ENCODE measurements around the gene MPIG6B.

The MPIG6B gene

DNA sequence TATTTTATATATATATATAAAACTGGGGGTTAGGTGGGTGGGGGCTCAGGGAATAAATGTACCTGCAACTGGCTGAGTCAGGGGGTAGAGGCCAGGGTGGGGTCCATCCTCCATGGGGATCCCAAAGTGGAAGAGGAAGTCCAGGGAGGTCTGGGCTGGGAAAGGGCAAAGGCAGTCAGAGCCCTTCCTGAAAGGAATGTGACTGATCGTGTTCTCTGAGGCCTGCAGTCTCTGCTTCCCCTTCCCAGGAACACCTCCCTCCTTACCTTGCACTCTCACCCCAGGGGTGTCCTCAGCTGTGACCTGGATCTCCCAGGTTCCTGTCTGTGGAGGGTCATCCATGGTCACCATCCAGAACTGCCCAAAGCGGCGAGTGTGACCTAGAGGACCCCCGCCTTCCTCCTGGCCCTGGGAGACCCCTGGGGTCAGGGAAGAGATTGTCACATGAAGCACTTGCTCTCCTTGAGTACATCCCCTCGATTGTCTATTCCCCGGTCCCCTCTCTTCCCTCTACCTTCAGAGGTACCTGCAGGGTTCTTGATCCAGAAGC, 44.0 kb downstream of the MPIG6B start:
- no peak for DNase-seq (ENCODE audit: low read depth, low spot score)

DNA sequence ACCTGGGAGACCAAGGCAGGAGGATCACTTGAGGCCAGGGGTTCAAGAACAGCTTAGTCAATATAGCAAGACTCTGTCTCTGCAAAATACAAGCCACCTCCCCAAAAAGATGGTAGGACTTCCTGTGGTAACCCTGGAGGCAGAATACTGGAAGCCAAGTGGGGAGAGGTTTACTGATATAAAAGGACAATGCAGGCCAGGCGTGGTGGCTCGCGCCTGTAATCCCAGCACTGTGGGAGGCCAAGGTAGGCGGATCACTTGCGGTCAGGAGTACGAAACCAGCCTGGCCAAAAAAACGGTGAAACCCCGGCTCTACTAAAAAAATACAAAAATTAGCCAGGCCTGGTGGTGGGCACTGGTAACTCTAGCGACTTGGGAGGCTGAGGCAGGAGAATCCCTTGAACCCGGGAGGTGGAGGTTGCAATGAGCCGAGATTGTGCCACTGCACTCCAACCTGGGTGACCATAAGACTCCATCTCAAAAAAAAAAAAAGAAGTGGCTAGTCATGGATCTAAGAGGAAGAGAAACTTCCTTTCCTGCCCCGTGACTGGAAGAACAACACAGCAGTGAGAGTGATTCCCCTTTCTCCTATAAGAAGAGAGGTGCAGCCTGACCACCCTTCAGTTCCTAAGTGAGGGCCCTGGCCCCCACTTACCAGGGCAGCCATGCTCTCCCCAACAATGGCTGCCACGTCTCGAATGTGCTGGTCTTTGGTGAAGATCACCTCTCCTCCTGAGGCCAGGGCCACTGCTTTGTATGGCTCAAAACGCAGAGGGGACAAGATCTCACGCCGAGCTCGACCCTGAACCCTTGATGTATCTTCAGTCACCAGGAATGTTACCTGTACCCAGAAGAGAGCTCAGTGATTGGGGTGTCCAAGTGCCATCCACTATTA, 45.4 kb downstream of the MPIG6B start:
- no peak for DNase-seq (ENCODE audit: low read depth, low spot score)

DNA sequence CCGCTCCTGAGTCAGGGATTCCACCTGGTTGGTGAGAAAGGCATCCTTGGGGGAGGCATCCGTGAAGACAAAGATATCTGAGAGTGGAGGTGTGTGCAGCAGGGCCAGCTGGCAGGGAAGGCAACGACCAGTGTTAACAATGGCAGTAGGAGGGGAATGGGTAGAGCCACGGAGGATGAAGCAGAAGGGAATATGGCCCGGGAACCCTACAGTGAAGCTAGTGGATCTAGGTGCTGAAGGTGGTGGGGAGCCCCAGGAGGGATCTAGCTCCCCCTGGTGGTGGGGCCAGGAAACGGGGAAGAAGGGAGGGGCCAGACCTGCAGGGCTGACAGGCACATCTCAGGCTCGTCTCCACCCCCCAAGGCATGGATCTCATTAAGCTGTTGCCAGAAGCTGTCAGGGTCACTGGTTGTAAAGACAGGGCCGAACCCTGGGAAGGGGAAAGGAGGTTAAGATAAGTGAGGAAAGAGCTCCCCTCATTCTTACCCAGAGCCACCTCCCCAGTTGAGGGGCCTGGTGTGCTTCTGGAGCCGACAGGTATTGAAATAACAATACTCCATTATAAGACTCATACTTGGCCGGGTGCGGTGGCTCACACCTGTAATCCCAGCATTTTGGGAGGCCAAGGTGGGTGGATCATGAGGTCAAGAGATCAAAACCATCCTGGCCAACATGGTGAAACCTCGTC, 46.7 kb downstream of the MPIG6B start:
- no peak for DNase-seq (ENCODE audit: low read depth, low spot score)

DNA sequence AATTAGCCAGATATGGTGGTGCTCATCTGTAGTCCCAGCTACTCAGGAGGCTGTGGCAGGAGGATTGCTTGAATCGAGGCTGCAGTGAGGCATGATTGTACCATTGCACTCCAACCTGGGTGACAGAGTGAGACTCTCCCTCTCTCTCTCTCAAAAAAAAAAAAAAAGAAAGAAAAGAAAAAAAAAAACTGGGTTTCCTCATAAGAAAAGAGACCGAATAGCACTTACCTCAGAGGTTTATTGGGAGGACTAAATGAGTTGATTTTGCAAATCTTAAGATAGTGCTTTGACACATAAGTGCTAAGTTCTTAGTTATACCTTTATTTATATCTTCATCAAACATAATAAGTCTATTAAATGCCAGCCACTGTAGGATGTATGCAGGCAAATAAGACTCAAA, 47.7 kb downstream of the MPIG6B start:
- DNase-seq (ENCODE audit: low read depth, low spot score): no peak

DNA sequence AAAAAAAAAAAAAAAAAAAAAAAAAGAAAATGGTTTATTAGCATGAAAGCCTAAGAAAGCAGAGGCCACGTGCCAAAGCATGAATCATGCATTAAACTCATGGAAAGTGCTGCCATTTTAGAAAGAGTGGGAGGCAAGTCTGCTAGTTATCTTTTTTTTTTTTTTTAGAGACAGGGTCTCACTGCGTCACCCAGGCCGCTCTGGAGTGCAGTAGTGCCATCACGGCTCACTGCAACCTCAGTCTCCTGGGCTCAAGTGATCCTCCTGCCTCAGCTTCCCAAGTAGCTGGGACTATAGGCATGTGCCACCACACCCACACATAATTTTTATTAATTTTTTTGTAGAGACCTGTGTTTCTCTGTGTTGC, 48.8 kb downstream of the MPIG6B start:
- DNase-seq (ENCODE audit: low read depth, low spot score): no peak

DNA sequence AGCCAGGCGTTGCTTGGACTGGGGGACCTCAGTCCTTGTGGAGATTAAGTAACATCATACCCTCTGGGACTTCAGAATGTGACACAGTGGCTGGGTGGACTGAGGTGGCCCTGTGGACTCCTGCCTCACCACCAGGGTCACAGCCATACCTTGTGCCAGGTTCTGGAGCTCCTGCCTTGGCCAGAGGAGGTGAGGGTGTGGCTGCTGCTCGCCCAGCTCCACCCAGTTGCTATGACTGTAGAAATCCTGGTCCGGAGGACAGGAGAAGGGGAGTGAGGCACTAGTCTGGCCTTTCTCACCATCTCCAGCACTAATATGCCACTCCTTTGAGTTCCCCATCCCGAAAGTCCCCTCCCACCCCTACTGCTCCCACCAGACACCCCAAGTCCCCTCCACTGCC, 52.0 kb downstream of the MPIG6B start:
- no peak for DNase-seq (ENCODE audit: low read depth, low spot score)

DNA sequence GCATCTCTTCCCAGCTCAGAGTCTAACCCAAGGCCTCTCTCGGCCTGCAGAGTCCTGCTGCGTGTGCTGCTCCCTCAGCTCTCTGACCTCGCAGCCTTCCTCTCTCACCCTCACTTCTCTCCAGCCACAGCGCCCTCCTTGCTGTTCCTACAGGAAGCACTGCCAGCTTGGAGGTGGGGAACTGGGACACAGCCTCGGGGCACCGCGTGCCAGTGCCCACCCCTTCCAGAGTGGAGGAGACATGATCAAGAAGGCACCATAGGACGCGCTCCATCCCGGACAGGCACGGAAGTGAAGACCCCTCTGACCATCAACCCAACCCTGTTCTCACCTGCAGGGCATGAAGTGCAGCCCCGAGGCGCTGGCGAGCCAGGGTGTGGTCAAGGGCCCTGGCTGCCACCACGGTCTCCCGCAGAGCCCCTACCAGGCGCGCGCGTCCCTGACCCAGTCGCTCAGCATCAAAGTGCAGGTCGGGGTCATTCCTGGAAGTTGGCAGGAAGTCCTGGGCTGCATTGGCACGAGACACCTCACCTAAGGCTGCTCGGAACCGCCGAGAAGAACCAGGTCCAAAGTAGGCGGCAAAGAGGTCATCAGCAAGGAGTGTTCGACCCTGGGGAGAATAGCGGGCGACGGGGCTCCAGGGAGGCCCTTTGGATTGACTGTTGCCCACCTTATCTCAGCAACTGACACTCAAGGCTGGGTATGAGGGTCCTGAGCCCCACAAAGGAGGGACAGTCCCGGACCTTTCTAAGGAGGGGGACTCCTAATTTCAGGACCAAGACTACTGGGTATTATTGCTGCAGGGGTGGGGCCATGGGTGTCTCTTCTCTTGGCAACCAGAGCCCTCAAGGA, 52.7 kb downstream of the MPIG6B start:
- DNase-seq (ENCODE audit: low read depth, low spot score): no peak

Measured in smooth muscle cell of the brain vasculature (primary cell).